Ovary (tissue), 3 donors: ENCODE measurements around the gene TAS2R60.

Experiments used
- POLR2A ChIP-seq: fragments of 450-650 bp; IDR thresholded peaks from one replicate; pipeline ENCODE4 v1.6.1; 2017; ENCODE audit warnings: antibody characterized with exemption, mild to moderate bottlenecking, moderate library complexity
- TF ChIP-seq, protein P1 (sequence below), 3 donors: fragments of 450-650 bp in 2 of 3; fragments of 200-600 bp in 1 of 3; IDR thresholded peaks; one replicate each; pipeline versions ENCODE4 v1.5.1 to v1.8.0; 2016 to 2022; ENCODE audit warnings: antibody characterized with exemption in 3 of 3, mild to moderate bottlenecking in 1 of 3
- donor health status: DM: no; HTN: no; CAD: no.

DNA sequence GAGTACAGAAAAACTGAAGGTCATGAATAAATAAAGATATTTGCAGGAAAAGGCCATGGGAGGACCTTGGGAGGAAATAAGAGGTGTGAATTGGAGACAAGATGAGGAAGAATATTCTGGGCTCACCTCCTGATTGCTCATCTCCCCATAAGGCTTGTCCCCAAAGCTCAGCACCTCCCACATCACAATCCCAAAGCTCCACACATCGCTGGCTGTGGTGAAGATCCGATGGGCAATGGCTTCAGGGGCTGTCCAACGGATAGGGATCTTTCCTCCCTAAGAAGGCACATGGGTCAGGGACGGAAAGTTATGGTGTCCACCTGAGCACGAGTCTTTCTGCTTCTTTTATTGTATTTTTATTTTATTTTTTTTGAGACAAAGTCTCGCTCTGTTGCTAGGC, 49.2 kb upstream of the TAS2R60 start:
- TF ChIP-seq, protein P1, sequence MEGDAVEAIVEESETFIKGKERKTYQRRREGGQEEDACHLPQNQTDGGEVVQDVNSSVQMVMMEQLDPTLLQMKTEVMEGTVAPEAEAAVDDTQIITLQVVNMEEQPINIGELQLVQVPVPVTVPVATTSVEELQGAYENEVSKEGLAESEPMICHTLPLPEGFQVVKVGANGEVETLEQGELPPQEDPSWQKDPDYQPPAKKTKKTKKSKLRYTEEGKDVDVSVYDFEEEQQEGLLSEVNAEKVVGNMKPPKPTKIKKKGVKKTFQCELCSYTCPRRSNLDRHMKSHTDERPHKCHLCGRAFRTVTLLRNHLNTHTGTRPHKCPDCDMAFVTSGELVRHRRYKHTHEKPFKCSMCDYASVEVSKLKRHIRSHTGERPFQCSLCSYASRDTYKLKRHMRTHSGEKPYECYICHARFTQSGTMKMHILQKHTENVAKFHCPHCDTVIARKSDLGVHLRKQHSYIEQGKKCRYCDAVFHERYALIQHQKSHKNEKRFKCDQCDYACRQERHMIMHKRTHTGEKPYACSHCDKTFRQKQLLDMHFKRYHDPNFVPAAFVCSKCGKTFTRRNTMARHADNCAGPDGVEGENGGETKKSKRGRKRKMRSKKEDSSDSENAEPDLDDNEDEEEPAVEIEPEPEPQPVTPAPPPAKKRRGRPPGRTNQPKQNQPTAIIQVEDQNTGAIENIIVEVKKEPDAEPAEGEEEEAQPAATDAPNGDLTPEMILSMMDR (IDR thresholded peaks at IDR 0.05): no peak
- no peak for TF ChIP-seq POLR2A
